H9 (cell line): ENCODE data around the gene IGFALS. TPM values are rescaled to one million over a fixed set of nuclear protein-coding genes. Genes with fewer than 3 reads are reported as not detected.
A peak's percentile ranks its signal among the peaks of the same experiment; 100 is the strongest.

Experiments used
- DNase-seq: peaks from one replicate; pipeline ENCODE4 v3.0.0-alpha.2; 2017
- H2AFZ ChIP-seq: one replicate; pipeline ENCODE4 v1.6.1; 2013; ENCODE audit warnings: mild to moderate bottlenecking, low read length, control low read depth, moderate library complexity
- H2AK5ac ChIP-seq: 2 replicates; pipeline ENCODE4 v1.6.1; 2013; ENCODE audit warnings: low read length, control low read depth, mixed read lengths; ENCODE audit not compliant: insufficient read length
- H2BK120ac ChIP-seq: one replicate; pipeline ENCODE4 v1.6.1; 2013; ENCODE audit warnings: low read depth, mild to moderate bottlenecking, low read length, control low read depth, inconsistent platforms; ENCODE audit not compliant: poor library complexity, severe bottlenecking
- H2BK12ac ChIP-seq: 2 replicates; pipeline ENCODE4 v1.6.1; 2013; ENCODE audit warnings: low read length, control low read depth, mixed read lengths, low read depth; ENCODE audit not compliant: insufficient read length
- H2BK15ac ChIP-seq: 2 replicates; pipeline ENCODE4 v1.6.1; 2013; ENCODE audit warnings: low read depth, low read length, control low read depth
- H2BK20ac ChIP-seq: one replicate; pipeline ENCODE4 v1.6.1; 2013; ENCODE audit warnings: low read depth, mild to moderate bottlenecking, low read length, control low read depth, inconsistent platforms; ENCODE audit not compliant: poor library complexity, severe bottlenecking
- H2BK5ac ChIP-seq: 2 replicates; pipeline ENCODE4 v1.6.1; 2013; ENCODE audit warnings: low read length, control low read depth, mixed read lengths; ENCODE audit not compliant: insufficient read length
- H3K14ac ChIP-seq: 2 replicates; pipeline ENCODE4 v1.6.1; 2013; ENCODE audit warnings: low read length, control low read depth; ENCODE audit not compliant: insufficient read depth
- H3K18ac ChIP-seq: 2 replicates; pipeline ENCODE4 v1.6.1; 2013; ENCODE audit warnings: low read depth, mild to moderate bottlenecking, mixed read lengths, low read length, control low read depth; ENCODE audit not compliant: insufficient read length
- H3K23ac ChIP-seq: 2 replicates; pipeline ENCODE4 v1.6.1; 2013; ENCODE audit warnings: low read length, control low read depth, mixed read lengths, low read depth; ENCODE audit not compliant: insufficient read length
- H3K23me2 ChIP-seq: 2 replicates; pipeline ENCODE4 v1.6.1; 2013; ENCODE audit warnings: low read depth, mild to moderate bottlenecking, mixed read lengths, low read length, control low read depth; ENCODE audit not compliant: insufficient read length, poor library complexity, severe bottlenecking
- H3K27ac ChIP-seq: 2 replicates; pipeline ENCODE4 v1.5.1; 2013; ENCODE audit warnings: low read length, control low read depth, mixed read lengths, low read depth; ENCODE audit not compliant: insufficient read length
- H3K27me3 ChIP-seq: 2 replicates; pipeline ENCODE4 v1.6.1; 2013; ENCODE audit warnings: low read length, control low read depth, inconsistent platforms; ENCODE audit not compliant: insufficient read depth
- H3K4ac ChIP-seq: 2 replicates; pipeline ENCODE4 v1.6.1; 2013; ENCODE audit warnings: low read depth, mild to moderate bottlenecking, control low read depth, inconsistent platforms, low read length, moderate library complexity
- H3K4me1 ChIP-seq: 2 replicates; pipeline ENCODE4 v1.6.1; 2013; ENCODE audit warnings: low read length, control low read depth, inconsistent platforms; ENCODE audit not compliant: insufficient read depth
- H3K4me2 ChIP-seq: 2 replicates; pipeline ENCODE4 v1.6.1; 2013; ENCODE audit warnings: low read length, control low read depth, mixed read lengths; ENCODE audit not compliant: insufficient read length, insufficient read depth
- H3K56ac ChIP-seq: 2 replicates; pipeline ENCODE4 v1.6.1; 2013; ENCODE audit warnings: low read depth, mild to moderate bottlenecking, mixed read lengths, low read length, control low read depth; ENCODE audit not compliant: insufficient read length
- H3K79me1 ChIP-seq: 2 replicates; pipeline ENCODE4 v1.6.1; 2013; ENCODE audit warnings: low read depth, mild to moderate bottlenecking, moderate library complexity, low read length, control low read depth, inconsistent platforms; ENCODE audit not compliant: insufficient read depth, poor library complexity, severe bottlenecking
- H3K79me2 ChIP-seq: 2 replicates; pipeline ENCODE4 v1.6.1; 2013; ENCODE audit warnings: low read length, control low read depth, inconsistent platforms; ENCODE audit not compliant: insufficient read depth
- H3K9ac ChIP-seq: 2 replicates; pipeline ENCODE4 v1.6.1; 2013; ENCODE audit warnings: low read length, control low read depth, mixed read lengths; ENCODE audit not compliant: insufficient read length; ENCODE audit errors: extremely low read depth
- H3K9me3 ChIP-seq: one replicate; pipeline ENCODE4 v1.6.1; 2013; ENCODE audit warnings: low read depth, low read length, inconsistent platforms; ENCODE audit not compliant: control insufficient read depth
- H3T11ph ChIP-seq: one replicate; pipeline ENCODE4 v1.6.1; 2013; ENCODE audit warnings: mild to moderate bottlenecking, low read length, control low read depth, inconsistent platforms
- H4K20me1 ChIP-seq: one replicate; pipeline ENCODE4 v1.6.1; 2013; ENCODE audit not compliant: control insufficient read depth, insufficient read length, insufficient read depth
- H4K5ac ChIP-seq: 2 replicates; pipeline ENCODE4 v1.6.1; 2013; ENCODE audit warnings: low read depth, mild to moderate bottlenecking, mixed read lengths, low read length, control low read depth; ENCODE audit not compliant: insufficient read length
- H4K8ac ChIP-seq: replicated peaks from 2 replicates; pipeline ENCODE4 v1.6.1; 2013; ENCODE audit warnings: low read length, control low read depth, mixed read lengths, low read depth; ENCODE audit not compliant: insufficient read length
- H4K91ac ChIP-seq: 2 replicates; pipeline ENCODE4 v1.6.1; 2013; ENCODE audit warnings: low read depth, mild to moderate bottlenecking, moderate library complexity, mixed read lengths, low read length, control low read depth; ENCODE audit not compliant: insufficient read length
- H3K27ac Mint-ChIP-seq, 3 experiments: 2 replicates in 2 of 3; 3 replicates in 1 of 3; pipeline ENCODE4 v1.8.0; 2020 to 2021; ENCODE audit warnings: mixed read lengths in 3 of 3, mild to moderate bottlenecking in 1 of 3, moderate library complexity in 1 of 3
- H3K27me3 Mint-ChIP-seq: 2 replicates; pipeline ENCODE4 v1.8.0; 2021; ENCODE audit warnings: low read depth, mild to moderate bottlenecking, moderate library complexity, mixed read lengths
- H3K36me3 Mint-ChIP-seq, 3 experiments: 2 replicates in 2 of 3; 3 replicates in 1 of 3; pipeline ENCODE4 v1.8.0; 2020 to 2021; ENCODE audit warnings: low read depth in 3 of 3, mixed read lengths in 3 of 3; ENCODE audit not compliant: insufficient read depth in 1 of 3
- H3K4me1 Mint-ChIP-seq, 2 experiments: 2 replicates each; pipeline ENCODE4 v1.8.0; 2020; ENCODE audit warnings: mixed read lengths in 2 of 2
- H3K4me3 Mint-ChIP-seq, 2 experiments: 2 replicates in 1 of 2; 3 replicates in 1 of 2; pipeline ENCODE4 v1.8.0; 2020 to 2021; ENCODE audit warnings: mild to moderate bottlenecking in 2 of 2, mixed read lengths in 2 of 2, moderate library complexity in 1 of 2
- H3K9me3 Mint-ChIP-seq, 2 experiments: 2 replicates in 1 of 2; 3 replicates in 1 of 2; pipeline ENCODE4 v1.8.0; 2020; ENCODE audit warnings: mild to moderate bottlenecking in 2 of 2, mixed read lengths in 2 of 2, moderate library complexity in 1 of 2
- WGBS: extraction: QIAGEN DNeasy Blood & Tissue Kit; methylation state at CpG from one replicate; pipeline ENCODE4 v1.1.7; 2013; ENCODE audit warnings: missing lambda C conversion rate, low lambda C conversion rate, mixed read lengths; ENCODE audit not compliant: insufficient read length; ENCODE audit errors: extremely low coverage; 5-methylcytosine and 5-hydroxymethylcytosine counted together
- total RNA-seq: library from RNA; stranded (reverse); gene quantifications from 2 replicates; pipeline ENCODE4 v1.2.1, GENCODE V29; 2021
- TF ChIP-seq, protein P1 (sequence below): fragments of 200-600 bp; sonication (generic); conservative IDR thresholded peaks from 3 replicates; pipeline ENCODE4 v1.8.0; 2021; ENCODE audit warnings: antibody characterized with exemption, mild to moderate bottlenecking

IGFALS gene
- total RNA-seq, 1 experiment from 2014 or later: not detected

DNA sequence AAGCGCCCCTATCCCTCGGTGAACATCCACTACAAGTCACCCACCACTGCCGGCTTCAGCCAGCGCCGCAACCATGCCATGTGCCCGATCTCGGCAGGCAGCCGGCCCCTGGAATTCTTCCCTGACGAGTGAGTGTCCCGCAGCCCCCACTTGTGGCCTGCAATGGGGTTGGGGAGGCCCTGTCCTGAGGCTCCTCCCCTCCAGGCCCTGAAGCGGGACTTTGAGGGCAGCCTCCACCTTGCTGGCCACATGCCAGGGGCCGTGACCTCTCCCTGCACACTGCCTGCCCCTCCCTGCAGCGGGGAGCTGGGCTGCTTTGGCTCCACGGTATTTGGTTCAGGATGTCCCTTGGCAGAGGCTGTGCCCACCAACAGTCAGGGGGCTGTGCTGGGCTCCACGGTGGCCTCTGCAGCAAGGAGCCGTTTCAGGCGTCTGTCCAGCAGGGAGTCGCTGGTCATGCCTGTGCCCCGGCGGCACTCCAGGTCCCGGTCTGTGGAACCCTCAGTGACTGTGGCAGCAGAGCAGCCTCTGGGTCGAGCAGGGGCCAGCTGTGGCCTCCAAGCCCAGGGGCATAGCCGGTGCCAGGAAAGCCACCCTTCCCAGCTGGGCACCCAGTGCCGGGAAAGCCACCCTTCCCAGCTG, 30.5 kb downstream of the IGFALS start:
- no peak overlapping the region for H3K18ac ChIP-seq
- Mint-ChIP-seq H3K36me3 (peaks cover 7 to 34% (median 22%) of the 10 kb centered on the region in 3 experiments; a peak in 6 of 7 replicates), H3K4me1 (no peaks in the 10 kb centered on the region), H3K27ac (no peak overlapping the region), H3K4me3 (no peak overlapping the region), H3K9me3 (no peaks in the 10 kb centered on the region), H3K27me3 (no peaks in the 10 kb centered on the region)
- no peak overlapping the region for H3K23ac ChIP-seq
- no peak overlapping the region for H2BK15ac ChIP-seq
- H4K5ac ChIP-seq: no peak overlapping the region
- no peak overlapping the region for H2BK120ac ChIP-seq
- no peaks in the 10 kb centered on the region for H4K20me1 ChIP-seq
- H4K8ac ChIP-seq: no peak overlapping the region
- DNase-seq: peak; percentile 45
- no peak overlapping the region for H2BK12ac ChIP-seq
- WGBS: no CpG with 5 or more reads among the region's 24 CpGs
- no peak overlapping the region for H3K14ac ChIP-seq
- H3K79me2 ChIP-seq: no peaks in the 10 kb centered on the region
- H3K79me1 ChIP-seq: no peaks in the 10 kb centered on the region
- no peak overlapping the region for H2AFZ ChIP-seq
- H3T11ph ChIP-seq: no peak overlapping the region
- no peak overlapping the region for H3K4ac ChIP-seq
- no peak overlapping the region for H3K4me2 ChIP-seq
- peaks cover 3% of the 10 kb centered on the region for H3K23me2 ChIP-seq
- no peak overlapping the region for H2AK5ac ChIP-seq
- TF ChIP-seq, protein P1, sequence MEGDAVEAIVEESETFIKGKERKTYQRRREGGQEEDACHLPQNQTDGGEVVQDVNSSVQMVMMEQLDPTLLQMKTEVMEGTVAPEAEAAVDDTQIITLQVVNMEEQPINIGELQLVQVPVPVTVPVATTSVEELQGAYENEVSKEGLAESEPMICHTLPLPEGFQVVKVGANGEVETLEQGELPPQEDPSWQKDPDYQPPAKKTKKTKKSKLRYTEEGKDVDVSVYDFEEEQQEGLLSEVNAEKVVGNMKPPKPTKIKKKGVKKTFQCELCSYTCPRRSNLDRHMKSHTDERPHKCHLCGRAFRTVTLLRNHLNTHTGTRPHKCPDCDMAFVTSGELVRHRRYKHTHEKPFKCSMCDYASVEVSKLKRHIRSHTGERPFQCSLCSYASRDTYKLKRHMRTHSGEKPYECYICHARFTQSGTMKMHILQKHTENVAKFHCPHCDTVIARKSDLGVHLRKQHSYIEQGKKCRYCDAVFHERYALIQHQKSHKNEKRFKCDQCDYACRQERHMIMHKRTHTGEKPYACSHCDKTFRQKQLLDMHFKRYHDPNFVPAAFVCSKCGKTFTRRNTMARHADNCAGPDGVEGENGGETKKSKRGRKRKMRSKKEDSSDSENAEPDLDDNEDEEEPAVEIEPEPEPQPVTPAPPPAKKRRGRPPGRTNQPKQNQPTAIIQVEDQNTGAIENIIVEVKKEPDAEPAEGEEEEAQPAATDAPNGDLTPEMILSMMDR: no peak
- H4K91ac ChIP-seq: no peak overlapping the region
- H3K56ac ChIP-seq: no peak overlapping the region
- H2BK20ac ChIP-seq: no peak overlapping the region
- H2BK5ac ChIP-seq: no peak overlapping the region
- H3K27ac ChIP-seq: no peak overlapping the region
- no peak overlapping the region for H3K9ac ChIP-seq
- no peaks in the 10 kb centered on the region for H3K9me3 ChIP-seq
- no peaks in the 10 kb centered on the region for H3K4me1 ChIP-seq
- no peaks in the 10 kb centered on the region for H3K27me3 ChIP-seq
